Fibroblast of the conjunctiva (primary cell): ENCODE measurements around the gene CLEC4D.
"Not testable (repeated sequence)": the region's sequence is repeated elsewhere in the genome, so short reads cannot be mapped to it uniquely, and the experiment has no call there.

Experiments used
- DNase-seq: peaks from one replicate; pipeline ENCODE4 v3.0.0-alpha.2; 2010; ENCODE audit warnings: low read depth

CLEC4D gene

GRCh38 chr12:8513256-8513655 lies at the start of gene CLEC4D:
TSS of gene CLEC4D (plus strand) at chr12:8513503. CDS start at chr12:8513733, 230 bp downstream.
- no peak for DNase-seq

- DNase-seq, result no peak
These were observed 47.9 kb upstream of the CLEC4D start for GRCh38 chr12:8465301-8465996.

DNA sequence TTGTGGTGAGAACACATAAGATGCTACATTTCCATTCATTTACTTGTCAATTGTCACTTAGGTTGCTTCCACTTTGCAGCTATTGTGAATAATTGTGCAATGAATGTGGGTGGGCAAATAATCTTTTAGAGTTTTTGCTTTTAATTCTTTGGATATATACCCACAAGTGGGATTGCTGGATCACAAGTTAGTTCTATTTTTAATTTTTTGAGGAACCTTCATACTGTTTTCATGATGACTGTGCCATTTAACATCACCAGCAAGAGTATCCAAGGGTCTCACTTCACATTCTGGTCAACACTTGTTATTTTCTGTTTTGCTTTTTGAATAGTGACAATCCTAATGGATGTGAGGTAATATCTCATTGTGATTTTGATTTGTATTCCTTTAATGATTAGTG lies 47.1 kb upstream of the CLEC4D start:
- no peak for DNase-seq

GRCh38 chr12:8471090-8471489 lies 42.2 kb upstream of the CLEC4D start:
- no peak for DNase-seq

DNA sequence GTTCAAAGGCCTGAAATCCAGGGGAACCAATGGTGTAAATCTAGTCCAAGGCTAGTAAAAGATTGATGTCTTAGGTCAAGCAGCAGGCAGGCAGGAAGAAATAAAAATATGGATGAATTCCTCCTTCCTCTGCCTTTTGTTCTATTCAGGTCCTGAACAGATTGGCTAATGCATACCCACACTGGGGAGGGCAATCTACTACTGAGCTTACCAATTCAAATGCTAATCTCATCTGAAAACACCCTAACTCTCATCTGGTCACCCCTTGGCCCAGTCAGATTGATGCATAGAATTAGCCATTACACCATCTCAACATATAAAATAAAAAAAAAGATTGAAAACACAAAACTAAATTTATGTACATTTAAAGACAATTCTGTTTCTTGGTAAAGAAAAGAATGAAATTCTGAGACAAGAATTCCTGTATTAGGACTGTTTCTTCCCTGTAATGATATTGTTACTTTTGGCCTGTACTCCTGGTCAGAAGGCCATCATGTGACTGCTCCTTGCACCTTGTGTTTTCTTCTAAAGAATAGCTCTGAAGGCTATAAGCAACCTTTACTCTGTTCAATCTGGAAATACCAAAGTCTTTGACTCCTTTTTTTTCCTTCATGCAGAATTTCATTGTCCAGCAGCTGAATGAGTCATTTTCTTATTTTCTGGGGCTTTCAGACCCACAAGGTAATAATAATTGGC lies 37.6 kb upstream of the CLEC4D start:
- no peak for DNase-seq

- no peak for DNase-seq
These were observed 30.7 kb upstream of the CLEC4D start for GRCh38 chr12:8482571-8483061.

- DNase-seq, result no peak
These were observed 30.2 kb upstream of the CLEC4D start for GRCh38 chr12:8483079-8483478.

DNA sequence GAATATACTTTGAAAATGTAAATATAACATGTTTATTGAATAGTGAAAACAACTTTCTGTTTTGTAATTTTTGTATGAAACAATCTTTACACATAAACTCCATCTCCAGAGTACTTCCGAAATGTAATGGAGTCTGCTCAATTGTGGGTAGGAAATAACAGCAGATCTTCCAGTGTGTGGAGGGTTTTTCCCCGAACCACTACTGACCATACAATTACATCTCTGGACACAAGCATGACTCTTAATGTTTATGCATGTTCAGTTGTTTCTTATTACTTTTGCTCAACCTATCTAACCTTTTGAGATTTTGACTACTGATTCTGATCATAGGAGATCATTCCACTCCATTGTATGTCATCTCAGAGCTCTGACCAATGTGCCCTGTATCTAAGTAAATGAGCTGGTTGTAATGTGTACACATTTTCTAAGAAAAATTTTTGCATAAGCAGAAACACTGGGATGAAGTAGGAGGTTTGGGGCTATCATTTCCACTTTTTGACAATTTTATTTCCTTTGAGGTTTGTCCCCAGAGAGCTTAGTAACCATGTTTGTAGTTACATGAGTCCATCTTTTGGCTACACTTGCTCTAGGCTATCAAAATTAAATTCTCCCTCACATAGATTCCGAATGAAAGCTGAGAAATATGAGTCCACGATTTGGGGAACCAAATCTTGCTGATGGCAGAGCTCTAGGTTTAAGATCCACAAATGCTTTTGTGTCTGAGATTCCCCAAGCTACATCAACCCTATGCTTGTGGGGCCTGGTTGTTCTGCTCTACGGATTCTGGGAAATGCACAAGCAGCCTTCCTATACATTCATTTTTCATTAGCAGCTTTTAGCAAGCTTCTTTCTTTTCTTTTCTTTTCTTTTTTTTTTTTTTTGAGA lies 21.4 kb upstream of the CLEC4D start:
- DNase-seq, result no peak

GRCh38 chr12:8493084-8493483 lies 20.2 kb upstream of the CLEC4D start:
- DNase-seq, result no peak

DNA sequence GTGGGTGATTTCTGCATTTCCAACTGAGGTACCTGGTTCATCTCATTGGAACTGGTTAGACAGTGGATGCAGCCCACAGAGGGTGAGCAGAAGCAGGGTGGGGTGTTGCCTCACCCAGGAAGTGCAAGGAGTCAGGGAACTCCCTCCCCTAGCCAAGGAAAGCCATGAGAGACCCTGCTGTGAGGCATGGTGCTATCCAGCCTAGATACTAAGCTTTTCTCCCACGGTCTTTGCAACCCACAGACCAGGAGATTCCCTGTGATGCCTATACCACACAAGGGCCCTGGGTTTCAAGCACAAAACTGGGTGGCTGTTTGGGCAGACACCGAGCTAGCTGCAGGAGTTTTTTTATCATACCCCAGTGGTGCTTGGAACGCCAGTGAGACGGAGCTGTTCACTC lies 17.6 kb upstream of the CLEC4D start:
- DNase-seq, result not testable (repeated sequence)

DNA sequence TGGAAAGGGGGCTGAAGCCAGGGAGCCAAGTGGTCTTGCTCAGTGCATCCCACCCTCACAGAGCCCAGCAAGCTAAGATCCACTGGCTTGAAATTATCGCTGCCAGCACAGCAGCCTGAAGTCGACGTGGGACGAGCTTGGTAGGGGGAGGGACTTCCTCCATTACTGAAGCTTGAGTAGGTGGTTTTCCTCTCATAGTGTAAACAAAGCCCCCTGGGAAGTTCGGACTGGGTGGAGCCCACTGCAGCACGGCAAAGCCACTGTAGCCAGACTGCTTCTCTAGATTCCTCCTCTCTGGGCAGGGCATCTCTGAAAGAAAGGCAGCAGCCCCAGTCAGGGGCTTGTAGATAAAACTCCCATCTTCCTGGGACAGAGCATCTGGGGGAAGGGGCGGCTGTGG lies 17.2 kb upstream of the CLEC4D start:
- DNase-seq, result not testable (repeated sequence)

DNA sequence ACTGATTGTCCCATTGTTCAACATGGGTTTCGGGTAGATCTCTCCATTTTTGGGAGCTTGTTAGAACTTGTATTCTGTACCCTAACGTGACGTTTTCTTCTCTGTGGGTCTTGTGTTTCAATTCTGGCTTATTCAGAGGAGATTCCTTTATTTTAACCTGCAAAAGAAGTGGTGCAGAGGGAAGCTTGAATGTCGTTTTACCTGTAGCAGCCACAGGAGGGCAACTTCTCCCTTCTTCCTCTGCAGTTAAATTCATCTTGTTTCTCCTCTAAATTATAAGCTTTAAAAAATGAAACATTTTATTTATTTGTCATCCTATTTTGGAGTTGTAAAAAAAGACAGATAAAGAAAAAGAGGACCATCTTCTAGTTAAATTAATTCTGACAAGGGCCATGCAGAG lies 13.7 kb upstream of the CLEC4D start:
- DNase-seq, result no peak

DNA sequence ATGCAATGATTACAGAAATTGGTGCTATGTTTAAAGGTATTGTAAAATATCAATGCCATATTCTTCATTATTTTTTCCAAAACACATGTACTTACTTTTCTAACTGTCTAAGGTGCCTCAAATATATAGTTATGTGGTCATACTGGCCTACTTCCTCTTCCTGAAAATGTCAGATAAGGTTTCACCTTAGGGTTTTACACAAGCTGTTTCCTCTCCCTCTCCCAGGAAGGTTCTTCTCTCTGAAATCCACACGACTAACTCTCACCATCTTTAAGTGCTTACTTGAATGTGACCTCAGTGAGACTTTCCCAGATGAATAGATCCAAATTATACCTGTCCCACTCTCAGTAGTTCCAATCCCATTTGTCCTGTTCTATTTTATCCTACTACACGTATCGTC lies 11.6 kb upstream of the CLEC4D start:
- DNase-seq, result no peak

- no peak for DNase-seq
These were observed 9.0 kb upstream of the CLEC4D start for GRCh38 chr12:8504351-8504750.

DNA sequence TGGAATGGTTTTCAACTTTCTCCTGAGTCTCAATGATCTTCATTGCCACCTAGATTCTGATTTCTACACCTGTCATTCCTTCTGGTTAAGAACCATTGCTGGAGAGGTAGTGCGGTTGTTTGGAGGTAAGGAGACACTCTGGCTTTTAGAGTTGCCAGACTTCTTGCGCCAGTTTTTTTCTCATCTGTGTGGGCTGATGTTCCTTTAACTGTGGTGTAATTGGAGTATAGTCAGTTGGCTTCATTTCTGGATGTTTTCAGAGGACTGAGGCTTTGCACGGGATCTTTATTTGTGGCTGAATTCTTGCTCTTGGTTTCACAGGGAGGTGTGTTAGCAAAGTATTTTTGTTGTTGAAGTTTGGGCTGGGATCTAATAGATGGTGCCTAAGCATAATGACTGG lies 5.7 kb upstream of the CLEC4D start:
- DNase-seq, result no peak

GRCh38 chr12:8508223-8508622 lies 5.1 kb upstream of the CLEC4D start:
- DNase-seq, result no peak

- DNase-seq, result no peak
These were observed 4.1 kb upstream of the CLEC4D start for GRCh38 chr12:8508910-8509841.

DNA sequence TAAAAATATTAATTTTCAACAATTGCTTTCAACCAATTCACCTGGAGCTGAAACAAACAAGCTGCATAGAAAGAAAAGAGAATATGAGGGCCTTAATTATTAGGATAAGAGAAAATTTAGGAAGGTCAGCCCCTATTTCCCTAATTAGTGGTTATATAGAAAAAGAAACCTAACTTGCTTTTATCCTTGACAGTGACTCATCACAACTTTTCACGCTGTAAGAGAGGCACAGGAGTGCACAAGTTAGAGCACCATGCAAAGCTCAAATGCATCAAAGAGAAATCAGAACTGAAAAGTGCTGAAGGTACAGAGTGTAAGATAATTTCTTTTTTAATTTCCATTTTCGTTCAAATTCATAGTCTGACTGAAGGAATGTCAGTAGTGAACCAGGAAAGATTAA lies 4.7 kb downstream of the CLEC4D start:
- DNase-seq, result no peak

DNA sequence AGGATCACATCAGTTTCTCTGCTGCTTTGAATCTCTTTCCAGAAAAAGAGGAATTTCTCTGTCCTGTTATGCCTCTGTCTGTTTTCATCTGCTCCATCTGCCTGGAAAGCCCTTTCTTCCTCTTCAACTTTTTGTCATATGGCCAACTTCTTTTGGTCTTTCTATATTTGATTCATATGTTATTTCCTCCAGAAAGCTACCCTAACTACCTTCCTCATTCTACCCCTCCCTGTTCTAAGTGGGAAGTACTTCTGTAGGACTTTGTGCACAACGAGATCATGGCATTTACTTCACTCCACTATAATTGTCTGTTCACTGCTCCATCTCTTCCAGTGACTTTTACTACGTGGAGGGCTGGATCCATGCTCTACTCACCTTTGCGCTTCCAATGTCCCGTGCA lies 5.9 kb downstream of the CLEC4D start:
- no peak for DNase-seq

GRCh38 chr12:8527250-8528130 lies 14.2 kb downstream of the CLEC4D start:
- no peak for DNase-seq

DNA sequence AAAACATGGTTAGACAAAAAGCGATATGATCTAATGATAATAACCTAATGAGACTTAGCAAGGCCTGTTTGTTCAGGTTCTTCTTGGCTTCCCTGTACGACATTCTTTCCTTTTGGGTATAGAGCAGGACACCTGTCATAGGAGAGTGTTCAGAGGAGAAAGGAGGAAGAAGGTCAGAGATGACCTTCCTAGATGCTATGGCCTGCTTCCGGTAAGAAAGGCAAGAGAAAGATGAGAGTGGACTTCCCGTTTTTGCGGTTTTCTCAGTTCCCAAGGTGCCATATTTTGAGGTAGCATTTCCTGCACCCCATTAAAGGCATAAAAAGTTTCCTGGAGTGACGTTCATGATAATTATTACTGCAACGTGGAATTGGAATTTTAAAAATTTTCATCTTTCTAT lies 18.7 kb downstream of the CLEC4D start:
- DNase-seq, result no peak
